DMS79 treated with DMSO at 0.1 percent for 48 hours (cell line): ENCODE measurements around the gene ARRDC4.

ENCODE experiments used
- DNase-seq: peaks from one replicate; lab custom pipeline; 2025; lab: John Stamatoyannopoulos, UW

Gene ARRDC4, protein sequence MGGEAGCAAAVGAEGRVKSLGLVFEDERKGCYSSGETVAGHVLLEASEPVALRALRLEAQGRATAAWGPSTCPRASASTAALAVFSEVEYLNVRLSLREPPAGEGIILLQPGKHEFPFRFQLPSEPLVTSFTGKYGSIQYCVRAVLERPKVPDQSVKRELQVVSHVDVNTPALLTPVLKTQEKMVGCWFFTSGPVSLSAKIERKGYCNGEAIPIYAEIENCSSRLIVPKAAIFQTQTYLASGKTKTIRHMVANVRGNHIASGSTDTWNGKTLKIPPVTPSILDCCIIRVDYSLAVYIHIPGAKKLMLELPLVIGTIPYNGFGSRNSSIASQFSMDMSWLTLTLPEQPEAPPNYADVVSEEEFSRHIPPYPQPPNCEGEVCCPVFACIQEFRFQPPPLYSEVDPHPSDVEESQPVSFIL

DNA sequence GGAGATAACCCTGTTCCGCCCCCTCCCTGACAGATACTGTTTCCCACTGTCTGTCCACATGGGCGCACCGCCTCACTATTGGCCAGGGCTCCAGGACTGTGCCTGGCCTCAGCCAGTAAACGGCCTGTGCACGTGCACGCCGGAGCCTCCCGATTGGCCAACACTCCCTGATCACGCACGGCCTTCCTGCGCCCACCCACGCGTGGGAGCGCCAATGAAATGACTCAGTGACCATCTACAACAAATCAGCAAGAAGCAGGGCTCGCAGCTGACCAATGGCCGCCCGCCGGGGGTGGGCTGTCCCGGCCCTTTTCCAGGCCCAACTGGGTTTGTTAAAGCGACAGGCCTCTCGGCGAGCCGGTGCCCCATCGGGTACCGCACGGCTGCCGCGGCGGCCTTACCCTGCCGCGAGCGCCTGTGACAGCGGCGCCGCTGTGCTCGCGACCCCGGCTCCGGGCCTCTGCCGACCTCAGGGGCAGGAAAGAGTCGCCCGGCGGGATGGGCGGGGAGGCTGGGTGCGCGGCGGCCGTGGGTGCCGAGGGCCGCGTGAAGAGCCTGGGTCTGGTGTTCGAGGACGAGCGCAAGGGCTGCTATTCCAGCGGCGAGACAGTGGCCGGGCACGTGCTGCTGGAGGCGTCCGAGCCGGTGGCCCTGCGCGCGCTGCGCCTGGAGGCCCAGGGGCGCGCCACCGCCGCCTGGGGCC lies at the start of gene ARRDC4:
TSS of gene ARRDC4 (plus strand) at position 340 of the 703 bp plus-strand sequence. CDS start at position 499, 159 bp downstream.
- DNase-seq = peak; percentile 95

DNA sequence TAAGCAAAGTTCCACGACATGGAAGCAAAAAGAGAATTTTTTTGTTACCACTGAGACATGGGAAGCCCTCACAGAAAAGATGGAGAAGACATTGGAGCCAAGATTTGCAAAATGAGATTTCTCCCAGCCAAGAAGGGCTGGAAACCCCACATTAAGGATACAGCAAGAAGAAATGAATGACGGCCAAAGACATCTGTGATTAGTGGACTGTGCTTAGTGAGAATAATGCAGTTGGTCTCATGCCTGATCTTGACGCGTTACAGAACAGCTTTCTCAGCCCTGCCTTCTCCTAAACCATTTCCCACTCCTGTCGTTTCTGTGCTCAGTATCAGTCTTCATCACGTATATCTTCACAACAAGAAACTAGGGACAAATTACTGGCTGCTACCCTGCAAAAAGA lies 45.8 kb upstream of the ARRDC4 start:
- DNase-seq = no peak

DNA sequence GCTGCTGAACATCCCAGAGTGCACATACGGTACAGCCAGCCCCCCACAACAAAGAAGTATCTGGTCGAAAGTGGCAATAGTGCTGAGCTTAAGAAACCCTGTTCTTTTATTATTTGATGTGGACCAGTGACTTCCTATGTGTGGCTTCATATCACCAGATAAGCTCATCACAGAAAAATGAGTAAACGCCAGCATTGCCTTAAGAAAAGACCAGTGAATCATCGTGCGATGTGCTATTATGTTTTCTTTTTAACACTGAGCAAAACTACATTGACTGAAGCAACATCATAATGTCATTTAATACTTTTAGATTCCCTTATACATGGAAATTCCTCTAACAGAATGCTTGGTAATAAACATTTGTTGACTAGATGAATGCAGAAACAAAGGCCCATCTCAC lies 45.2 kb upstream of the ARRDC4 start:
- no peak for DNase-seq

DNA sequence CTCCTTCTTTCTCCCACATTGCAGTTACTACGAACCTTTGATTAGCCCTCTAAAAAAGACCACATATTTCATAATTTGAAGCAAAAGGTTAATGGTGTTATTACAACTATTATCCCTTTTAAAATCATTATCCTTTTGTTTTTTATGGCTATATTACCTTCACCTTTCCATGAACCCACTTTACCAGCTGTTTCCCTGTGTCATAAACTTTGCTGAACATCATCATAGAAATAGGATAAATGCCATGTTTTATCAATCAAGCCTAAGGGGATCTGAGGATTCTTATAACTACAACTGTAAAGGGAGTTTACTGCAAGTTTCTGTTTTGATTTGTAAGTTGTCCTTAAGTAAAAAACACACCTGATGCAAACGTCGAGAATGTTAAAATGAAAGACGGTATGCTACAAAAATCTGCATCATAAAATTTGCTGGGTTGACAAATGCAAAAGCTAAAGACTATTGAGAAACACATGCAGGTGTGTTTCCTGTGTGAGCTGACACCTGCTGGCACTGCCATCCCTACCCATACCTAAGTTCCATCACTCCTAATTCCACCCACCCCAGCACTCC lies 39.1 kb upstream of the ARRDC4 start:
- no peak for DNase-seq

DNA sequence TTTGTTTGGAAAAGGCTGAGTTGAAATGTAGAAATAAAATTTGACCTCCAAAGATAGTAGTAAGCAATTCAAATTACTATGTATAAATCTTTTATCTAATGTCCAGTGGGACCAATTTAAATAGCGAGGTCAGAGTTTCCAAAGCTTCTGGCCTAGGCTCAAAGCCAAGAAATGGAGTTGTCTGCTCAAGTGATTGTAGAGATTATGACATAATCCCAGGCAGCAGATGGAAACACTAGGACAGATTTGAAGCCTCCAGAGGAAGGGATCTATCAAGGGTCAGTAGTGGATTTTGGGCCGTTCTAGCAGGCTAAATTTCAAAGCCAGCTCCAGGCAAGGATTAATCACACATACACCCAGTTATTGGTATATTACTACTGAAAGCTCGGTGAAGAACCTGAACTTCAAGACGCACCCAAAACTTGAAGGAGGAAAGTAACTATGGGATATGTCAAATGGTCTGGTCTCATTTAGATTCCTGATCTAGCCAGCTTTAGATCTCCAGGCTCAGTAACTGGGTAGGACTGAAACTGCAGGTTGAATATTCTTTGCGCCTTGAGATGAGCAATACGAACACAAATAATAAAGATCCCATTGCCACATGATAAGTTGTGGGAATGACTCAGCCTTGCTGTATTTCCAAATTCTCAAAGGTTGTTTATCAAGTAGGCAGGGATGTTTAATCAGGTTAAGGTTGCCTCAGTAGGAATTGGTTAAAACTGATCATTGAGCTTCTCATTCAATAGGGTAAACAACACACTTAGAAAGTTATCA lies 30.9 kb upstream of the ARRDC4 start:
- DNase-seq = no peak

DNA sequence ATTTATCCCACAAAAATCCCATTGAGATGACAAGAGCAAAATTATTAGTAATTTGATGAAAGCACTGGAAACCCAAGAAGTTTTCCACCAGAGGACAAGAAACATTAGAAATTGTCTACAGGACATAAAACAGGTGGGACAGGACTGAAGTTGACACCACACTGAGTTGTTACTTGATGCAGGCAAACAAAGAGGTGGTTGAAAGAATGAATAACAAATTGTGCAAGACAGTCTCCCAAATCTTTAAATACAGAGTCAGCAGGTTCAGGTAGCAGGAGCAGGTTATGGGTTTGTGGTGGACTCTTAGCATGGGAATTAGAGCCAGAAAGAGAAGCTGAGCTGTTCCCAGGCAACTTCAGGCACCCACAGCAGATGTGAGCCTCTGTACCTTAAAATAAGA lies 30.3 kb upstream of the ARRDC4 start:
- no peak for DNase-seq

DNA sequence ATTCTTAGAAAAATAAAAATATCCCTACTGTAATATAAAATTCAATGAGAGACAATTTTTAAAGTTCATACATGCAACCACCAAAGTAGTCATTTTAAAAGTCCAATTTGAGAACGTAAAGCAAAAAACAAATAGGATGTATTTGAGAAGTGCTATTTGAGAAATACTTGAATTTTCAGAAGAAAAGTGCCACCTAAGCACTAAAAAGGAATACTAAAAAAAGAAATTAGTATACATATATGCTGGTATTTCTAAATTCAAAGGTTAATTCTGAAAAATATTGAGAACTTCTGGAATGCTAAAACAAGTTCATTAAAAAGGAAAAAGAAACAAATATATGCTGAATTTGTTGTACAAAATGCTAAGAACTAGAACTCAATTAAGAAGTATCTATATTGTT lies 29.2 kb upstream of the ARRDC4 start:
- no peak for DNase-seq

DNA sequence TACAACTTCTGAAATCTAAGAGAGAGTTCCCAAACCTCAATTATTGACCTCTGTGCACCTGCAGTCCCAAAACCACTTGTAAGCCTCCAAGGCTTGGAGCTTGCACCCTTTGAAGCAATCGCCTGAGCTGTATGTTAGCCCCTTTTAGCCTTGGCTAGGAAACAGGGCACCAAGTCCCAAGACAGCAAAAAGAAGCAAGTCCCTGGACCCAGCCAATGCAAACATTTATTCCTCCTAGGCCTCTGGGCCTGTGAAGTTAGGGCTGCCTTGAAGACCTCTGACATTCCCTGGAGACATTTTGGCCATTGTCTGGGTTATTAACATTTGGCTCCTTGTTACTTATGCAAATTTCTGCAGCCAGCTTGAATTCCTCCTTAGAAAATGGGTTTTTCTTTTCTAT lies 26.9 kb upstream of the ARRDC4 start:
- no peak for DNase-seq

DNA sequence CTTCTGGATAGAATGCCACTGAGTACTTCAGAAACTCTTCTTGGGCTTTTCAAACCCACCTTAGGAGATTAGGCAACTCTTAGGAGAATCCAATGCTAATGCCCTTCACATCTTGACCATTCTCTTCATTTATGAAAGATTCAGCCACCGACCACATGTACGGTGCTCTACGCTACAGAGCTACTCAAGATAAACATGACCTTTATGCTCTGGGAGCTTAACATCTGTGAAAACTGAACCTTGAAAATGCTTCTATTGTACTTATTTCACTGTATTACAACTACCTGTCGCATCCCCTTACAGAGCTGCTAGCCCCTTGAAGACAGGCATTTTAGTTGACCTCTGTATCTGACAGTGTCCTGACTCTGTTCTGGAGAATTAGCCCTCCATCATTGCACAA lies 19.5 kb upstream of the ARRDC4 start:
- DNase-seq = no peak

DNA sequence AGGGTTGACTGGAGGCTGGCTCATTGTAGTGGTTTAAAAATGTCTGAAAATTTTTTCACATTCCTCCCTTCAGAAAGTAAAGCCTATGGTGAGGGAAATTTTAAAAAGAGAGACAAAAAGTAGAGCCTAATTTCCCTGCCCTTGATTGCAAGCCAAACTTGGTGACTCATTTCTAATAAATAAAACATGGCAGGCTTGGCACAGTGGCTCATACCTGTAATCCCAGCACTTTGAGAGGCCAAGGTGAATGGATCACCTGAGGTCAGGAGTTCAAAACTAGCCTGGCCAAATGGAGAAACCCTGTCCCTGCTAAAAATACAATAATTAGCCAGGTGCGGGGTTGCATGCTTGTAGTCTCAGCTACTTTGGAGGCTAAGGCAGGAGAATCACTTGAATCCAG lies 18.9 kb upstream of the ARRDC4 start:
- no peak for DNase-seq

DNA sequence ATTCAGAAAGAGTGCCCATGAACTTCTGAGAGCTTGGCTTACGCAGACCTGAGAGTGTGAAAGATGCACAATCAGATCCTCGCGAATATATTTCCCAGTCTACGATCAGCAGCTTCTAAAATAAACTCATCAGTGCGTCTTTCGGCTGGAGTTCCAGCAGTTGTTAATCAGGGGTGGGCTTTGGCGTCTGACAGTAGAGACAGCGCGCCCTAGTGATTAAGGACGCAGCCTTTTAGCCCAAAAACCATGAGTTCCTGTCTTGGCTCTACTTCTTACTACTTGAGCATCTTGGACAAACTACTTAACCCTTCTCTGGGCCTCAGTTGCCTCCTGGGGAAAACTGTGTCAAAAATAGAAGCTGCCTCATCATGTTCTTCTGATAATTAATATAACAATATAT lies 15.8 kb upstream of the ARRDC4 start:
- no peak for DNase-seq

DNA sequence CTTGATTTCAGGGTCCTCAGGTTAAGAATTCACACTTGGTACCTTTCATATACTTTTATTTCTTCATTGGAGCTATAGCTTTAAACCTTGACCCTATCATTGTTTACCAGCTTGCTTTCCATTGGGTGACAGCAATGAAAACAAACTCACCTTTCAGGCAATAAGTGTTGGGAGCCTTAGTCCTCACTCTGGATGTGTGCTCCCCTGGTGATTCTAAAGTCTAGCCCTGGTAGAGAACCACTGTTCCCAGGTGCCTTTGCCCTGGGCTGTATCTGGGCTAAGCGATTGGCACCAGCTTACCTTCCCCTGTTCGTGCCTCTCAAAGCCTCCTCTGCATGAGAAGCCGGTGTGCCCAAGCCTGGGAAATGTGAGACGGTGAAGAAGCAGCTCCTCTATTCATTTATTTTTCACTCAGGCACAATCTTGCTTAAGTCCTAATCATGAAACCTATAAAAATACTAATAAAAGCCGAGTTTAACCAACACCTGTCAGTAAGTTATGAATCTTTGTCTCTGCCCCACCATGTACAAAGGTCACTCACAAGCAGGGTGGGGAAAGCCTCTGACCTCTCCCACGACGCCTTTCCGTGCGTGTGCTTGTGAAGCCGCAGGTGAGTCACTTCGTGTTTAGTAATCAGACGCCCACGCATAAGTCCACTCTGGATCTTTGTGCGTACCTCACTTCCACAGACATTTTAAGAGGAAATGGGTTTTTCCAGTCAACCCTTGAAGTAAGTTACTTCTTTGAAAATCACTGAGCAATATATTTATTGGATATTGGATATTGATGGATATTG lies 12.8 kb upstream of the ARRDC4 start:
- no peak for DNase-seq

DNA sequence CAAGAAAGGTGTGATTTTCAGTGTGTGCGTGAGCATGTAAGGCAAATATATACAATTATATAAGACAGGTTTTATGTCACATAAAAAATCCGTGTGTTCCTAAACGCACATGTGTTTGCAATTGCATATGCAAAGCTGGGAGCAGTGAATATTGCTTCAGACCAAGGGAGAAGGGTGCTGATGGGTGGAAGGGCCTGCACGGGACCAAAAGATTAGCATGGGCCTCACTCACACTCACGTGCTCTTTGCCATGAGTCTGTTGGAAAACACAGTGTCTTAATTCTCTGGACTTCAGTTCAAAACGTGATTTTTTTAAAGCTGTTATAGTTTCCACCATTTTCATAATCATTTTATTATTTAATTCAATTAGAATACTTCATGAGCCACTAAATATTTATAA lies 7.2 kb upstream of the ARRDC4 start:
- DNase-seq = no peak

DNA sequence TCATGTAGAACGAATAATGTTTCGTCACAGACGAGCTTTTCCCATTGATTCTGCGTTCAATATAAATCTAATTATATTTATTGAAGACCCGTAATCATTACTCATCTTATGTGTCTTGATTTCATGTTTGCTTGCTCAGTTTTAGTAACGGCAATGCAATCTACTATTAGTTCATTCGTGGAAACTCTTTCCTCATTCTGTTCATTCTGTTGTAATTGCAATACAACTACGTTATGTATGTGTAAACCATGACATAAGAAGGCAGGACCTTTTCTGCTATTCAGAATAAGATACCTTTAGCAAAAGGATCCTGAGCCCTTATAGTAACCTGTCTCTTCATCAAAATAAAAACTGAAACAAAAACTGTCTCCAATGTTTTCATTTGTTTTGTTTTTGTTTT lies 6.8 kb upstream of the ARRDC4 start:
- no peak for DNase-seq

DNA sequence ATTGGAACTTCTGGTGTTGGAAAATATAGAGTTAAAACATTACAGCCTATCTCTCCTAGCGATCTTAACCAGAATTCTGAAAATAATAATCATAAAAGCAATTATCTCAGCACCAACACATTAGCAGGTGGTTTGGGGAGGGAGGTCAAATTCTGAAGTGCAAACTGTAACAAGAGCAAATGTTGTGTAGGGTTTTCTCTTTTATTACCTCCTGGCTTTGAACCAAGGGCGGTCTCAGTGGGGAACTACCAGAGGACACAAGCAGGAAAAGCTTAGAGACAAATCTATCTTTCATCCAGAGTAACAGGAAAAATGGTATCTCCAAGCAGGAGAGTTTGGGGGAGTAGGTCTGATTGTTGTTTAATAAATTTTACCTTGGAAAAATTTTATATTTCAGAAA lies 5.5 kb upstream of the ARRDC4 start:
- DNase-seq = no peak

DNA sequence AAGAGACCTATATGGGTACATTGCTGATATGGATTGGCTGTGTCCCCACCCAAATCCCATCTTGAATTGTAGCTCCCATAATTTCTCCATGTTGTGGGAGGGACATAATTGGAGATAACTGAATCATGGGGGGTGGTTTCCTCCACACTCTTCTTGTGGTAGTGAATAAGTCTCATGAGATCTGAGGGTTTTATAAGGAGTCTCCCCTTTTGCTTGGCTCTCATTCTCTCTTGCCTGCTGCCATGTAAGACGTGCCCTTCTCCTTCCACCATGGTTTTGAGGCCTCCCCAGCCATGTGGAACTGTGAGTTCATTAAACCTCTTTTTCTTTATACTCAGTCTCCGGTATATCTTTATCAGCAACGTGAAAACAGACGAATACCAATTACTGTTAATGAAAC lies 5.0 kb upstream of the ARRDC4 start:
- no peak for DNase-seq

DNA sequence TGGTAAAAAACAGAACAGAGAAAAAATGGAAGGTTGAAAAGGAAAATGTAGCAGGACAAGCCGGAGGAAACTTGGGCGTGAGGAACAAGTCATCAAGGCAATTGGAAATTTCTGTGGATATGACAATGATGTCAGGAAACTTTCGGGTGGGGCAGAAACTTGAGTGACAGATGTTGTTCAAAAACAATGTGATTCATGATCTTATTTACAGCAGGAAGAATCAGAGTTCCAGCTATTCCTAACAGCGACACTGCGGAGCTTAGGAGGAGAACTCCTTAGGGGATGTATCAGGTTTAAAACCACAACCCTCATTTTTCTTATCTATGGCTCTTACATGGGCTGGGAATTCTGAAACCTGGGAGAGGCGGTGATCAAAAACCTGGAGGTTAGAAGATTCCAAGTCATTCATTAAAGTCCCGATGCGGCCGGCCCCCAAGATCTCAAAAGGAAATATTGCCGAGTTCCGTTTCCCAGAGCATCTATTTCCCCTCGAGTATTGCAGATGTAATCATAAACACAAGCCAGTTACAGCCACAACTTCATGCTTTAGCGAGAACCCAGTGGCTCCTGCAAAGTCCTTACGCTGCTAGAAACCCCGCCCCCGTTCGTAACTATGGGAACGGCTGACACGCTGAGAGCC lies 659 bp upstream of the ARRDC4 start:
- DNase-seq = no peak

DNA sequence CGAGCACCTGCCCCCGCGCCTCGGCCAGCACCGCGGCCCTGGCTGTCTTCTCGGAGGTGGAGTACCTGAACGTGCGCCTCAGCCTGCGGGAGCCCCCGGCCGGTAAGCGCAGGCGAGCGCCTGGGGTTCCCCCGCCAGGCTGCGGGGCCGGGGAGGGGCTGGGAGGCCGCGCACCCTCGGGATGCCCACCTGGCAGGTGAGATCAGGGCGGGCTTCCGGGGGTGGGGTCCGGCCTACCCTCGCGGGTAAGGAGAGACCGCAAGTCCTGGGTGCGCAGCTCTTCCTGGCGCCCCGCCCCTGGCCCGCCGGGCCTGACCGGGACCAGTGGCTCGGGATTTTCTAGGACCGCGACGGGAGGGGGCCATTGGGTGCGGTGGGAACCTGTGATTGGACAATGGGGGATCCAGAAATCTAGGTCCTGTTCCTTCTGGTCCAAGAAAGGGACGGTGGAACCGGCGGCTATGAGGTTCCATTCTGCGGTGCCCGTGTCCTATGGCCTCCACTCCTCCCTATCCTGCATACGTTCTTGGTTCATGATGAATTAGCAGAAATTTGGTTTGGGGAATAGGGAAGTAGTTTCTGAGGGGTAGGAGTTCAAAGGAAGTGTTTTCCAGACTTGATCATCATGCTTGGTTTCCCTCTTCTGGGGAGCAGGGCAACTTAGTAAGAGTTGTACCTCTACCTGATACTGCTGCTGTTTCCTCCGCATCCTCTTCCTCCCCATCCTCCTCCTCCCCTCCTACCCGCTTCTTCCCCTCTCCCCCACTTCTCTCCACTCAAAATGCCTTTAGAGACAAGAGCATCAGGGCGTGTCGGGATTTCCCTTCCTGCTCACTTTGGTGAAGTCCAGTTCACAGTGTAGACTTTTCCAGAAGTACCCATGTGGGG lies 808 bp downstream of the ARRDC4 start:
- DNase-seq = no peak

DNA sequence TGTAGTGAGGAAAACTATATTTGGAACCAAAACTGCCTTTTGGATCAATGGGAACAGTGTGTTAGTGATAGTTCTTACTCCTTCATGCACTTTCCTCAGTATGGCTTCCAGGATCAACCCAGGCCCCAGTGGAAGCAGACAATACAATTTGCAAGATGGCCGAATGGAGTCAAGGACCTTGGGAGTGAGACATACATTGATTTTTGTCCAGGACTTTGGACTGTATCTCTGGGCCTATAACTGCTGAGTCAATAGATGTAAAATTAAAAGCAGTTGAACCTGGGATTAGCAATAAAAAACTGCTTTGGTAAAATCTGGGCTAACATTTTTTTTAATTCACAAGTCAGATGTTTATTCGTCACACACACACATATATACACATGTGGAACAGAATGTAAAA lies 1.8 kb downstream of the ARRDC4 start:
- DNase-seq = no peak

DNA sequence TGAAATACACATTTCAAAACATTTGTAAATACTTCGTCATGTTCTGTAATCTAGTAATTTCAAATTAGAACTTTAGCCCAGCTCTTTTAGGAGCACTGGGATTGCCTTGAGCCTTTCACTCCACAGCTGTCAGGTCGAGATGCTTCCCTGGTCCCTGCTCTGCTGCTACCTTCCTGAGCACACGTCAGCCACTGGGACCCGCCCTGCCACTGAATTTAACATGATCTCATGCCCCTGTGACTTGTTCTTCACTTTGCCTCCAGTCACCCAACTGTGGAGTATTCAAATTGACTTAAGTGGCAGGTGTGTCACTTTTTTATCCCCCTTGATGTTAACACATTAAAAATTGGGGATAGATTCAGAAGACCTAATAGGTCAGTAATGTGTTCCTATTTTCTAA lies 3.3 kb downstream of the ARRDC4 start:
- no peak for DNase-seq
